Neural progenitor cell (in vitro differentiated cells): ENCODE results near the gene CAMKMT.

Source experiments
- CTCF ChIP-seq: fragments of 200-600 bp; sonication (generic); IDR thresholded peaks from 2 replicates; pipeline ENCODE4 v1.5.1; 2017; ENCODE audit warnings: antibody characterized with exemption, mild to moderate bottlenecking
- EZH2 ChIP-seq: fragments of 200-600 bp; sonication (generic); IDR thresholded peaks from 2 replicates; pipeline ENCODE4 v1.6.1; 2017; ENCODE audit warnings: antibody characterized with exemption, mild to moderate bottlenecking, moderate library complexity
- EZH2phosphoT487 ChIP-seq: fragments of 200-600 bp; sonication (generic); IDR thresholded peaks from 2 replicates; pipeline ENCODE4 v1.6.1; 2017; ENCODE audit warnings: antibody characterized with exemption

- no peak for TF ChIP-seq CTCF
- TF ChIP-seq EZH2phosphoT487 = no peak
- no peak for TF ChIP-seq EZH2
These were observed 218.1 kb downstream of the CAMKMT start for GRCh38 chr2:44579837-44580230.
